Endometrial microvascular endothelial cells (primary cell): Measurements from ENCODE around the gene KDM5D. TPM values are rescaled to one million over a fixed set of nuclear protein-coding genes. Genes with fewer than 3 reads are reported as not detected.

ENCODE experiments used
- in situ Hi-C: cut with HindIII; loops from 2 replicates; pipeline ENCODE4 v1.10.0; 2017; ENCODE audit warnings: low sequenced_read_pairs, low pct_unique_long_range_greater_than_20kb; ENCODE audit errors: inconsistent ontology term
- total RNA-seq: library from RNA; depleted of rRNA; stranded (reverse); fragments of >200 nt; gene quantifications from one replicate; pipeline ENCODE4 v1.2.3, GENCODE V29; 2015; ENCODE audit errors: inconsistent ontology term

KDM5D gene
- not detected for total RNA-seq

- in situ Hi-C loops, result no loop called here
Measured at GRCh38 chrY:19744381-19745378, at the start of gene KDM5D. KDM5D (minus strand) TSS chrY:19744726; CDS start chrY:19744534, 192 bp downstream.

DNA sequence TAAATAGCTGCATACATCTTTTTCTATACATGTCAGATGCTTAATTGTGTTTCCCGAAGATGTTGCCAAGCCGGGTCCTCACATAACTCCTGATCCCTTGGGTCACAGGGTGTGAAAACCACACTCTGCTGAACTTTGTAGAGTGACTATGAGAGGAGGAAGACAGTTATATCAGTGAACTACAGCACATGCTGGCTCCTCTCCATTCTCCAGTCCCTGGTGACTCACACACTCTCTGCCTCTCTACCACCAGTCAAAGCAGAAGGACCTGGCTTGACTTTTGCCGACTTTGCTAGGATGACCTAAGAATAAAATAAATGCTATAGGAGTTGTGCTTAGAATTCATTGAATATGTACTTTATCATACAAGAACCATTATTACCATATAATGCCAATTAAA, 23.8 kb upstream of the KDM5D start:
- in situ Hi-C loops, result no loop called here

GRCh38 chrY:19743331-19743730, 1.2 kb downstream of the KDM5D start:
- in situ Hi-C loops, result no loop called here

- in situ Hi-C loops, result no loop called here
Measured at GRCh38 chrY:19742153-19742552, 2.4 kb downstream of the KDM5D start.

GRCh38 chrY:19734425-19734824, 10.1 kb downstream of the KDM5D start:
- in situ Hi-C loops, result no loop called here

DNA sequence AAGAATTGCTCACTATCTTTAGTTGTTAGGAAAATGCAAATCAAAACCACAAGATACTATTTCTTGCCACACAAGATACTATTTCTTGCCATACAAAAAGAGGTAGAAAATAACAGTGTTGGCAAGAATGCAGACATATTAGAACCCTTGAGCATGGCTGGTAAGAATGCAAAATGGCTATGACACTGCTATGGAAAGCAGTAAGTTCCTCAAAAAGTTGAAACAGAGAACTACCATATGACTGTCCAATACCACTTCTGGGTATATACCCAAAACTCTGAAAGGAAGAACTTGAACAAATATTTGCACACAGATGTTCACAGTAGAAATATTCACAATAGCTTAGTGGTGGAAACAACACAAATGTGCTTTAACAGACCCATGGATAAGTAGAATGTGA, 26.6 kb downstream of the KDM5D start:
- in situ Hi-C loops, result no loop called here

- in situ Hi-C loops, result no loop called here
Measured at GRCh38 chrY:19717146-19717545, 27.4 kb downstream of the KDM5D start.

- in situ Hi-C loops, result no loop called here
Measured at GRCh38 chrY:19715226-19715625, 29.3 kb downstream of the KDM5D start.

DNA sequence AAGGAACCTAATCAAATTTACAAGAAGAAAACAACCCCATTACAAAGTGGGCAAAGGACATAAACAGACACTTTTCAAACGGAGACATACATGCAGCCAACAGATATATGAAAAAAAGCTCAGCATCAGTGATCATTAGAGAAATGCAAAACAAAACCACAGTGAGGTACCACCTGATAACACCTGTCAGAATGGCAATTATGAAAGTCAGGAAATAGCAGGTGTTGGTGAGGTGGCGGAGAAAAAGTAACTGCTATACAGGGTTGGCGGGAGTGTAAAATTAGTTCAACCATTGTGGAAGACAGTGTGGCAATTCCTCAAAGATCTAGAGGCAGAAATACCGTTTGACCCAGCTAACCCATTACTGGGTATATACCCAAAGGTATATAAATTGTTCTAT, 31.1 kb downstream of the KDM5D start:
- in situ Hi-C loops, result no loop called here

- in situ Hi-C loops, result no loop called here
Measured at GRCh38 chrY:19706273-19706672, 38.3 kb downstream of the KDM5D start.

DNA sequence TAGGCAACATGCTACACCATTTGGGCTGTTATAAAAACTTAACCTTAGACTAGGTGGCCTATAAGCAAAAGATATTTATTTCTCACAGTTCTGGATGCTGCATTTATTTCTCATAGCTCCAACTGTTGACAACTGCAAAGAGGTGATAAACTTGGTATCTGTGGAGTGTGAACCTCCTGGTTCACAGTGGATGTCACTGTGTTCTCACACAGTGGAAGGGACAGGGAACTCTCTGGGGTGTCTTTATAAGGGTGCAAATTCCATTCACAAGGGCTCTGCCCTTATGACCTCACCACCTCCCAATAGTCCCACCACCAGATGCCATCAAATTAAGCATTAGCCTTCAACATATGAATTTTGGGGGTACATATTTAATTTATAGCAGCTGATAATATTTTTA, 46.0 kb downstream of the KDM5D start:
- in situ Hi-C loops, result no loop called here

GRCh38 chrY:19680821-19681220, 63.7 kb downstream of the KDM5D start:
- in situ Hi-C loops, result no loop called here
